Cardiac fibroblast (primary cell): ENCODE data around the gene ABCC9.

Experiments used
- DNase-seq, 2 donors: peaks; one replicate each; pipeline versions ENCODE4 v3.0.0 to v3.0.0-alpha.2; 2010; ENCODE audit warnings: low read depth in 2 of 2
- H3K4me3 ChIP-seq, 2 donors: replicated peaks in 1 of 2; 1 replicate in 1 of 2; 2 replicates in 1 of 2; pipeline ENCODE4 v1.5.1; 2011; ENCODE audit warnings: low read depth in 2 of 2, low read length in 2 of 2, mild to moderate bottlenecking in 2 of 2, moderate library complexity in 1 of 2
- CTCF ChIP-seq: IDR thresholded peaks from one replicate; pipeline ENCODE4 v1.5.1; 2011; ENCODE audit warnings: low read depth, mild to moderate bottlenecking, low read length, inconsistent platforms

ABCC9 gene

GRCh38 chr12:21983095-21983494, 41.9 kb upstream of the ABCC9 start:
- TF ChIP-seq CTCF: no peak
- DNase-seq: no peak
- no peak overlapping the region for H3K4me3 ChIP-seq

- no peak overlapping the region for H3K4me3 ChIP-seq
- DNase-seq: peak in 1 of 2 donors; percentile 34
- no peak for TF ChIP-seq CTCF
Observed at GRCh38 chr12:21980544-21980943, 39.3 kb upstream of the ABCC9 start.

- no peak for TF ChIP-seq CTCF
- H3K4me3 ChIP-seq: no peak overlapping the region
- no peak for DNase-seq
Observed at GRCh38 chr12:21975293-21975692, 34.1 kb upstream of the ABCC9 start.

- no peak for DNase-seq
- no peak for TF ChIP-seq CTCF
- no peak overlapping the region for H3K4me3 ChIP-seq
Observed at GRCh38 chr12:21973221-21973620, 32.0 kb upstream of the ABCC9 start.

- no peak for DNase-seq
- TF ChIP-seq CTCF: no peak
- no peak overlapping the region for H3K4me3 ChIP-seq
Observed at GRCh38 chr12:21972055-21972454, 30.8 kb upstream of the ABCC9 start.

GRCh38 chr12:21971344-21971743, 30.1 kb upstream of the ABCC9 start:
- TF ChIP-seq CTCF: no peak
- no peak for DNase-seq
- no peak overlapping the region for H3K4me3 ChIP-seq

GRCh38 chr12:21962821-21963220, 21.6 kb upstream of the ABCC9 start:
- no peak for DNase-seq
- TF ChIP-seq CTCF: no peak
- H3K4me3 ChIP-seq: no peak overlapping the region
